Measurements from ENCODE around the gene AGAP1. TPM values are rescaled to one million over a fixed set of nuclear protein-coding genes. Genes with fewer than 3 reads are reported as not detected.

The AGAP1 gene
- total RNA-seq, 6 experiments from 2014 or later, result 8.1 to 11.2 (median 9.8) TPM

- WGBS (ENCODE audit: insufficient coverage, low coverage, low lambda C conversion rate, missing lambda C conversion rate), result 68% methylated on average over 2 of the region's 2 CpGs
- H3K4me1 ChIP-seq, result no peaks in the 10 kb centered on the region
- intact Hi-C loops (cut with DNase I), result no loop called here
- H3K27me3 ChIP-seq, result no peaks in the 10 kb centered on the region
- no peaks in the 10 kb centered on the region for H3K9me3 ChIP-seq
- no peak overlapping the region for H3K4me3 ChIP-seq
- TF ChIP-seq POLR2A (IDR thresholded peaks at IDR 0.05), result no peak
- ATAC-seq (no peak), DNase-seq (no peak)
- no peaks in the 10 kb centered on the region for H3K36me3 ChIP-seq
- no peak overlapping the region for H3K27ac ChIP-seq
These were observed 560.3 kb downstream of the AGAP1 start for GRCh38 chr2:236054125-236054524.

GRCh38 chr2:236054621-236055305 lies 560.9 kb downstream of the AGAP1 start:
- no peaks in the 10 kb centered on the region for H3K9me3 ChIP-seq
- H3K4me3 ChIP-seq, result no peak overlapping the region
- no peak overlapping the region for H3K27ac ChIP-seq
- no peaks in the 10 kb centered on the region for H3K36me3 ChIP-seq
- intact Hi-C loops (cut with DNase I), result no loop called here
- no peak for ATAC-seq
- no peaks in the 10 kb centered on the region for H3K27me3 ChIP-seq
- WGBS (ENCODE audit: insufficient coverage, low coverage, low lambda C conversion rate, missing lambda C conversion rate), result 66% methylated on average over 18 of the region's 19 CpGs
- no peak for DNase-seq
- TF ChIP-seq CTCF (IDR thresholded peaks at IDR 0.05), result no peak
- no peaks in the 10 kb centered on the region for H3K4me1 ChIP-seq

- Histone ChIP-seq H3K27ac (no peak overlapping the region), H3K27me3 (no peaks in the 10 kb centered on the region), H3K36me3 (no peaks in the 10 kb centered on the region), H3K4me3 (no peak overlapping the region), H3K9me3 (no peaks in the 10 kb centered on the region), H3K4me1 (no peaks in the 10 kb centered on the region)
- intact Hi-C loops (cut with DNase I), result no loop called here
- WGBS (ENCODE audit: insufficient coverage, low coverage, low lambda C conversion rate, missing lambda C conversion rate), result 74% methylated on average over 3 of the region's 13 CpGs
- TF ChIP-seq POLR2A (IDR thresholded peaks at IDR 0.05) (no peak), CTCF (IDR thresholded peaks at IDR 0.05) (no peak)
- no peak for ATAC-seq
- no peak for DNase-seq
These were observed 561.6 kb downstream of the AGAP1 start for GRCh38 chr2:236055471-236055870.

GRCh38 chr2:236056141-236056540 lies 562.3 kb downstream of the AGAP1 start:
- Histone ChIP-seq H3K27me3 (no peaks in the 10 kb centered on the region), H3K27ac (no peak overlapping the region), H3K4me3 (no peak overlapping the region), H3K4me1 (no peaks in the 10 kb centered on the region), H3K9me3 (no peaks in the 10 kb centered on the region), H3K36me3 (no peaks in the 10 kb centered on the region)
- intact Hi-C loops (cut with DNase I), result no loop called here
- ATAC-seq (no peak), DNase-seq (no peak)
- WGBS (ENCODE audit: insufficient coverage, low coverage, low lambda C conversion rate, missing lambda C conversion rate), result 94% methylated on average over 9 of the region's 9 CpGs
- TF ChIP-seq POLR2A (IDR thresholded peaks at IDR 0.05), result no peak
- no peak for TF ChIP-seq CTCF (IDR thresholded peaks at IDR 0.05)

GRCh38 chr2:236057375-236057774 lies 563.5 kb downstream of the AGAP1 start:
- intact Hi-C loops (cut with DNase I), result no loop called here
- DNase-seq, result no peak
- Histone ChIP-seq H3K36me3 (no peaks in the 10 kb centered on the region), H3K4me1 (no peaks in the 10 kb centered on the region), H3K4me3 (no peak overlapping the region), H3K27me3 (no peaks in the 10 kb centered on the region), H3K9me3 (no peaks in the 10 kb centered on the region), H3K27ac (no peak overlapping the region)
- ATAC-seq, result no peak
- WGBS (ENCODE audit: insufficient coverage, low coverage, low lambda C conversion rate, missing lambda C conversion rate), result 79% methylated on average over 2 of the region's 4 CpGs
- no peak for TF ChIP-seq POLR2A (IDR thresholded peaks at IDR 0.05)
- no peak for TF ChIP-seq CTCF (IDR thresholded peaks at IDR 0.05)

All from right lobe of liver (tissue), 6 donors.